ENCODE measurements around the gene MEAK7. TPM values are rescaled to one million over a fixed set of nuclear protein-coding genes. Genes with fewer than 3 reads are reported as not detected.

MEAK7 gene
- total and polyA plus RNA-seq, 7 donors: 4.2 to 13.7 (median 11.8) TPM

DNA sequence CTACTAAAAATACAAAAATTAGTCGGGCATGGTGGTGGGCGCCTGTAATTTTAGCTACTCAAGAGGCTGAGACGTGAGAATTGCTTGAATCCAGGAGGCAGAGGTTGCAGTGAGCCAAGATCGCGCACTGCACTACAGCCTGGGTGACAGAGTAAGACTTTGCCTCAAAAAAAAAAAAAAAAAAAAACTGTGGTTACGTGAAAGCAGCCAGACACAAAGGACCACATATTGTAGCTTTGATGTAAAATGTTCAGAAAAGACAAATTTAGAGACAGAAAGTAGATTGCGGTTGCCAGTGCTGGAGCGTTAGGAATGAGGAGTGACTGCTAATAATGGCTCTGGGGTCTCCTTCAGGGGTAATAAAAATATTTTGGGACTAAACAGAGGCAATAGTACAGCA lies 4.0 kb upstream of the MEAK7 start:
- H3K4me3 ChIP-seq: no peak overlapping the region
- no peak for TF ChIP-seq CTCF (IDR thresholded peaks at IDR 0.05)
- no peak for TF ChIP-seq POLR2AphosphoS5 (IDR thresholded peaks at IDR 0.05)
- no peak for TF ChIP-seq EP300 (IDR thresholded peaks at IDR 0.05)
- no peak for TF ChIP-seq POLR2A (IDR thresholded peaks at IDR 0.05)
- no peaks in the 10 kb centered on the region for H3K27me3 ChIP-seq
- H3K4me1 ChIP-seq: peaks cover 0 to 34% (median 29%) of the 10 kb centered on the region in 4 donors
- intact Hi-C loops (cut with DNase I): no loop called here
- WGBS, 2 donors: 74 to 89% methylated on average over 8 of the region's 8 CpGs
- H3K27ac ChIP-seq: no peak overlapping the region
- no peaks in the 10 kb centered on the region for H3K36me3 ChIP-seq
- no peak for DNase-seq
- no peaks in the 10 kb centered on the region for H3K9me3 ChIP-seq

DNA sequence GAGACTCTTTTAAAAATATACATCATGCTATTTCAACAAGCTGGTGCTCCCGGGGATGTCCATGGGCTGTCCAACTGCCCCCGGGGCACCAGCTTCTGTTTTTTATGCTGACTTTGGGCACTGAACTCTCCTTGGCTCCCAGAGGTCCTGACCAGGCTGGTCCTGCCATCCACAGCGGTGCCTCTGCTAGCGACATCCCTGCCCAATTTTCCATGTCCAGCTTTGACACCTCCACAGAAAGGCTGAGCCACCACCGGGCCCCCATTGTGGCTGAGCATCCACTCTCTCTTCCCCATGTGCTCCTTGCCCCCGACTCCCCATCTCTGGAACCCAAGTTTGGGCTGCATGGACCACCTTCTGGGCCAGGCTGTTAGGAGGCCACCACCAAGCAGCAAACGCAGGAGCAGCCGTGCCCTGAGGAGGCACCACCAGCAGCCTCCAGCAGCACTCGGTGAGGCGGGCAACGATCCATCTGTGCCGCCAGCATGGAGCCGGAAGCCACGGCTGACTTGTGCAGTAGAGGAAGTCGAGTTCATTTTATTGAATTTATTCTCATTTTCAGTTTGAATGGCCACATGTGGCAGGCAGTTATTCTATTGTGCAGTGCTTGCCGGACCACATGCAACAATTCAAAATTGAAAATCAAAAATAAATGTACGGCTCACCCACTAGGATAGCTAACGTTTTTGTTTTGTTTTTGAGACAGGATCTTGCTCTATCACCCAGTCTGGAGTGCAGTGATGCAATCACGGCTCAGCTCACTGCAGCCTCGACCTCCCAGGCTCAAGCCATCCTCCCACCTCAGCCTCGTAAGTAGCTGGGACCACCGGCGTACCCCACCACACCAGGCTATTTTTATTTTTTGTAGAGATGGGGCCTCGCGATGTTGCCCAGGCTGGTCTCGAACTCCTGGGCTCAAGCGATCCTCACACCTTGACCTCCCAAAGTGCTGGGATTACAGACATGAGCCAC lies 2.8 kb upstream of the MEAK7 start:
- H3K4me1 ChIP-seq: peaks cover 0 to 37% (median 31%) of the 10 kb centered on the region in 4 donors
- 73 to 84% methylated on average over 27 of the region's 27 CpGs for WGBS, 2 donors
- H3K27me3 ChIP-seq: no peaks in the 10 kb centered on the region
- H3K27ac ChIP-seq: no peak overlapping the region
- intact Hi-C loops (cut with DNase I): no loop called here
- H3K9me3 ChIP-seq: no peaks in the 10 kb centered on the region
- H3K4me3 ChIP-seq: no peak overlapping the region
- H3K36me3 ChIP-seq: peaks cover 0 to 2% (median 0%) of the 10 kb centered on the region in 4 donors
- no peak for DNase-seq
- TF ChIP-seq CTCF (IDR thresholded peaks at IDR 0.05): no peak
- TF ChIP-seq POLR2AphosphoS5 (IDR thresholded peaks at IDR 0.05): no peak
- TF ChIP-seq EP300 (IDR thresholded peaks at IDR 0.05): no peak
- no peak for TF ChIP-seq POLR2A (IDR thresholded peaks at IDR 0.05)

- intact Hi-C loops (cut with DNase I): no loop called here
- Histone ChIP-seq H3K4me1 (peaks cover 0 to 30% (median 23%) of the 10 kb centered on the region in 4 donors), H3K9me3 (no peaks in the 10 kb centered on the region), H3K27ac (peak overlapping the region; percentile 84 to 90 (median 88)), H3K27me3 (no peaks in the 10 kb centered on the region), H3K36me3 (peaks cover 0 to 7% (median 0%) of the 10 kb centered on the region in 4 donors), H3K4me3 (peak overlapping the region; percentile 61 to 97 (median 86))
- 72% methylated on average over 33 of the region's 33 CpGs for WGBS, 2 donors
- no peak for DNase-seq
- TF ChIP-seq POLR2AphosphoS5 (IDR thresholded peaks at IDR 0.05) (no peak), POLR2A (IDR thresholded peaks at IDR 0.05) (no peak), EP300 (IDR thresholded peaks at IDR 0.05) (no peak), CTCF (IDR thresholded peaks at IDR 0.05) (no peak)
Measured at GRCh38 chr16:84505249-84506187, 1.1 kb upstream of the MEAK7 start.

GRCh38 chr16:84503751-84504395 lies 586 bp downstream of the MEAK7 start:
- no peak for DNase-seq
- intact Hi-C loops (cut with DNase I): no loop called here
- Histone ChIP-seq H3K9me3 (no peaks in the 10 kb centered on the region), H3K36me3 (peaks cover 0 to 17% (median 0%) of the 10 kb centered on the region in 4 donors), H3K4me3 (peak overlapping the region; percentile 61 to 97 (median 86)), H3K27me3 (no peaks in the 10 kb centered on the region), H3K27ac (peak overlapping the region; percentile 84 to 90 (median 88)), H3K4me1 (peaks cover 0 to 30% (median 23%) of the 10 kb centered on the region in 4 donors)
- WGBS, 2 donors: 39 to 48% methylated on average over 13 of the region's 13 CpGs
- TF ChIP-seq POLR2AphosphoS5 (IDR thresholded peaks at IDR 0.05): no peak
- no peak for TF ChIP-seq CTCF (IDR thresholded peaks at IDR 0.05)
- TF ChIP-seq EP300 (IDR thresholded peaks at IDR 0.05): no peak
- no peak for TF ChIP-seq POLR2A (IDR thresholded peaks at IDR 0.05)

All from sigmoid colon (tissue), 7 donors.